NCI-H1105 treated with DMSO at 0.1 percent for 48 hours (cell line): ENCODE data around the gene MAP2K7.
"Not testable (repeated sequence)": the region's sequence is repeated elsewhere in the genome, so short reads cannot be mapped to it uniquely, and the experiment has no call there.

Source experiments
- DNase-seq: peaks from one replicate; lab custom pipeline; 2025; lab: John Stamatoyannopoulos, UW

MAP2K7 gene

DNA sequence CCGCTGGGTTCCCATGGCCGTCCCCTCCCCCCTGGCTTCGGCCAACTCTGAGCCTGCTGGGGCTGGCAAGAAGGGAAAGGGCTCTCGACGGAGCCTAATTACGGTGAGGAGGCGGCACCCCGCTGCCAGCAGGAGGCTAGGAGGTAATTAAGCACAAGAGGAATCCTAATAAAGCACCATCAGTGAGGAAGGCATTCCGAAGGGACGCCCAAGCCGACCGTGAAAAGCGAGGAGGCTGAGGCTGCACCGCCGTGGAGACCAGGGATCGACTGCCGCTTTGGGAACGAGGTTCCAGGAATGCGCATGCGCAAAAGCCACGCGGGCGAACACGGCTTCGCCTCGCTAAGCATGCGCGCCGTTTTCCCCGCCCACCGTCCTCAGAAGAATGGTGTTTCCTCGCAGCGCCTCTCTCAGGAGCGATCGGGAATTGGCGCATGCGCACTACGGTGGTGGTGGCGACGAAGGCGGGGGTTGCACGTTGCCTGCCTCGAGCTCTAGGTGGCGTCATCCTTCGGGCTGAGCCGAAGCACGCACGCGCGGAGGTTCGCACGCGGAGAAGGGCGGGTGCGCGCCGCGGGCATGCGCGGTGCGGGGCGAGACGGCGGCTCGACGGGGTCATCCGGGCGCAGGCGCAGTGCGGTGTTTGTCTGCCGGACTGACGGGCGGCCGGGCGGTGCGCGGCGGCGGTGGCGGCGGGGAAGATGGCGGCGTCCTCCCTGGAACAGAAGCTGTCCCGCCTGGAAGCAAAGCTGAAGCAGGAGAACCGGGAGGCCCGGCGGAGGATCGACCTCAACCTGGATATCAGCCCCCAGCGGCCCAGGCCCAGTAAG is at the start of gene MAP2K7:
Gene MAP2K7 (plus strand): TSS at position 634 of the 830 bp plus-strand sequence. CDS start 68 bp downstream, at position 702.
- peak; percentile 99 for DNase-seq

DNA sequence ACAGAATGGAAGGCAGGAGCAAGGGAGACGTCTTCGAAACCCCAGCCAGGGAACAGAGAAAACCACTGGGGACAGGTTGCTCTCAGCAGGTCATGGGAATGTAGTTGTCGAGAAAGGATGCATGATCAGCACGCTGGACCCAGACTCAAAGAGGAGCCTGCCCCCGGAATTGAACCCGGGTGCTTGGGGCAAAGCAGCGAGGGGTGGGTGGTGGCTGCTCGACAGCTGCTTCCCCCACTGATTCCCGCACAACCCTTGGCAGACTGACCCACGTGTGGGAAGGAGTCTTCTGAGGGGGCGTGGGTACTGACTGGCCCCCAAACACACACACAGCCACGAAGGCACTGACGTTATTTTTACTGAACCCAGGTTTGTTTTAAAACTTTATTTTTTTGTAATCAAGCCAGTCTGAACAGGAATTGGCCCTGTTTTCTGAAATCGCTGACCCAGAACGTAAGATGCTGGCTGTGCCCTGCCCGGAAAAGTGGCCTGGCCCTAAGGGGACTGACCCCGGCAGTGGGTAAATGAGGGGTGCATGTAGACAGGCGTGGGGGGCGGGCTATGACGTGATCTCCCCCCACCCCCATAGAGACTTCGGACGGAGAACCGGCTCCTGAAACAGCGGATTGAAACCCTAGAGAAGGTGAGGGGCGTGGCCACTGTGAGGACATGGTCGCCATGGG is 48.1 kb upstream of the MAP2K7 start:
- DNase-seq: no peak

DNA sequence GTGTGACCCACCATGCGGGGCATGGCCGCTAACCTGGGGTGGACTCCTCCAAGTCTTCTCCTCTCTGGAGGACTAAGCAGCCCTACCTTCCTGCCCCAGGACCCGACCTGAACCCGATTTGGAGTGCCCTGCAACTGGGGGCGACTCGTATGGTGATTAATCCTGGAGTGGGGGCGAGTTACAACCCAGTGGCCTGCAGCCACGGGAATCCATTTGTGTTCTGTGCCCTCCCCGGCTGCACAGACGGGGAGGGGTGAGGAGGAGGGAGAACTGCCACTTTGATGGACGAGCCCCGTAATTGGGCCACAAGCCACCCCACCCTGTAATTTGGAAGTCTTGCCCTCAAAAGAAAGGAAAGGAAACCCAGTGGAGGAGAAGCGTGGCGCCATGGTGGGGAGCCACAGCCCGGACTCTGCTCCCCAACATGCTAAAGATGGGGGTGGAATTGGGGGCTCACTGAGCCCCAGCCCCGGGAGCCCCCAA is 47.5 kb upstream of the MAP2K7 start:
- no peak for DNase-seq

DNA sequence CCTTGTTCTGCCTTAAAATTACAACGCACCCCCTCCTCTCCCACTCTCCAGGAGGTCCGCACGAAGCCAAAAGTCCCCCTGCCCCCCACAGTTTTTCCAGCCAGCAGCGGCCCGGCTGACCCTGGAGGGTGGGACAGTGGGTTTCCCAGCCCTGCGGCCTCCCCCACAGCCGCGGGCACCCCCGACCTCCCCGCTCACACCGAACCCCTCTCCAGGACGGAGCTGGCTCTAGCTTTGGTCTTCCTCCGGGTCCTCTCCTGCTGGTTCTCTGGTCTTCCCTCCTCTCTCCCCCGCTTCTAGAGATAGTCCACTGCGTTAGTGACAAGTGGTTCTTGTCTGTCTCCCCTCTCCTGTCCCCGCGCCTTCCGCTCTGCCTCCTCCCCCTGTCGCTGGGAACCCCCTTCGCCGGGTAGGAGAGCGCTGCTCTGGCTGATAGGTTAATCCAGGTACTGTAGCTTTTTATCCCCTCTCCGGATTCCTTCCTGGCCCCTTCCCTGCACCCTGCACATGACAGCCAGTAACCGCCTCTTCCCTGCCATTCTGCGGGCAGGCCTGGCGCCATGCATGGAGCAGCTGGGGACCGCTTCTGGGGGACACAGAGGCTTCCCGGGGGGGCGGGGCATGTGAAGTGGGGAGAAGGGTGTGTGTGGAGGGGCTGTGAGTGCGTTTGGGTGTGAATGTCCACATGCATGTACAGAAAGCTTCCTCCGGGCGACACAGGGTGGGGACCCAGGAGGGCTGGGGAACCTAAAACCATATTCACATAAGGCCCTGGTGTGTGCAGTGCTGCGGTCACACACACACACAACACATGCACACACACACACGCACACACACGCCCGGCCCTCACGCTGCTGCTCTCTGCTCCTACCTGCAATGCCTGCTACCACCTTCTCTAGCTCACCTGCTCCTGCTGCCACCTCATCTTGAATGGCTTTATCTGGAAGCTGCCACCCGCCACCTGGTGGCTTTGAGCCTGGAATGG is 46.7 kb upstream of the MAP2K7 start:
- DNase-seq: no peak

DNA sequence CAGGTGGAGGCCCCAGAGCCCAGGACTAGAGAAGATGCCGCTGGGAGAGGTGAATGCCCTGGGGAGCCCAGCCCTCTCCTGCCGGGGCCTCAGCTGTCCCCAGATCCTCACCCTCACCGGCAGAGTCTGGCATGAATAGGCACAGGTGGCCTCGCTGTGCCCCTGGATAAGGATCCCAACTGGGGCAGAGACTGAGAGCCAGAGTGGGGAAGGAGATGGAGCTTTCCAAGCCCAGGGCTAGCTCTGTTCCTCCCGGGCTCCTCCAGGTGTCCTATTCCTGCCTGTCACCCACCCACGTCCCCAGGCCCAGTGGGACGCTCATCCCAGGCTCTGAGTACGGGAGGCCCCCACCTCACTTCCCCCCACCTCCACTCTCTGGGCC is 46.0 kb upstream of the MAP2K7 start:
- DNase-seq: no peak

GRCh38 chr19:7858109-7858770 is 45.4 kb upstream of the MAP2K7 start:
- peak; percentile 62 for DNase-seq

- not testable (repeated sequence) for DNase-seq
Observed at GRCh38 chr19:7859087-7859486, 44.6 kb upstream of the MAP2K7 start.

DNA sequence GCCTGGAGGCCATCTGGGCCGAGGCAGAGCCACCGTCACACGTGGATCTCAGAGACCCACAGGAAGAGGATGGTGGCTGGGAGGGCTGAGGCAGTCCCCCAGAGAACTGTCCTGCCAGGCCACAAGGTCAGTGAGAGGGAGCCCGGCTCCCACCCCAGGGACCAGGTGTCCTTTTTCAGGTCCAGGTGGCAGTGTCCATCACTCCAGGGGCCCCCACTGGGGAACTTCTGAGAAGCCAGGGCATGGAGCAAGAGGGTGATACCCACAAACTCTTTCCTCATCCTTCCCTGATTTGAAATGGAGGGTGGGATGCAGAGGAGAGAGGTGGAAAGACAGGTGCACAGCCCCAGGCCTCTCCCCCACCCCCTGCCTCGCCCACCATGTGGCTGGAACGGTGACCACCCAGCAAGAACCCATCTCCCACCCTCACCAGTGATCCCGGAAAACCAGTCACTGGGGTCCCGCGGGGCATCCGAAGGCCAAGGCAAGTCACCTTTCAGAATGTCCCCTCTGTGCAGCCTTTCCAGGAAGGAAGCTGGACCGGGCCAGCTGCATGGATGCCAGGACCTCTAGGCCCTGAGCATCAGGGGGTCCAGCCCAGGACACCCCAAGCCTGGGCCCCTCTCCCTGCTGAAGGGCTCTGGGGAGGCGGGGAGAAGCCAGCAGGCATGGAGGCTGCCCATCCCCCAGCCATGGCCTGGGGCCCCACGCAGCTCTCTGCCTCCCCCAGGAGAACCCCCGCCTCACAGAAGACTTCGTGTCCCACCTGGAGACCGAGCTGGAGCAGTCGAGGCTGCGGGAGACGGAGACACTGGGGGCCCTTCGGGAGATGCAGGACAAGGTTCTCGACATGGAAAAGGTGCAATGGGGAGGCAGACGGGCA is 43.6 kb upstream of the MAP2K7 start:
- no peak for DNase-seq

- DNase-seq: no peak
Observed at GRCh38 chr19:7860714-7861618, 42.7 kb upstream of the MAP2K7 start.

GRCh38 chr19:7861619-7862412 is 41.9 kb upstream of the MAP2K7 start:
- no peak for DNase-seq

DNA sequence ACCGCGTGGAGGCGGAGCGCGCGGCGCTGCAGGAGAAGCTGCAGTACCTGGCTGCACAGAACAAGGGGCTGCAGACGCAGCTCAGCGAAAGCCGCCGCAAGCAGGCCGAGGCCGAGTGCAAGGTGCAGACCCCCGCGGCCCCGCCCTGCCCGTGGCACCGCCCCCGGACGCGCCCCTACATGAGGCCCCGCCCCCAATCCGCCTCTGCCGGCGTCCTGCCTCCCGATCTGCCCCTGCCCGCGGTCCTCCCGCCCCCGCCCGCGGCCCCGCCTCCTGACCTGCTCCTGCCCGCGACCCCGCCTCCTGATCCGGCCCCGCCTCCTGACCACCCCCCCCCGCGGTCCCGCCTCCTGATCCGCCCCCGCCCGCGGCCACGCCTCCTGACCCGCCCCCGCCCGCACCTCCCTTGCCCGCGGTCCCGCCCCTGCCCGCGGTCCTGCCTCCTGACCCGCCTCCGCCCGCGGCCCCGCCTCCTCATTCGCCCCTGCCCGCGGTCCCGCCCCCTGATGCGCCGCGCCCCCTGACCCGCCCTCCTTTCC is 41.2 kb upstream of the MAP2K7 start:
- peak; percentile 56 for DNase-seq

DNA sequence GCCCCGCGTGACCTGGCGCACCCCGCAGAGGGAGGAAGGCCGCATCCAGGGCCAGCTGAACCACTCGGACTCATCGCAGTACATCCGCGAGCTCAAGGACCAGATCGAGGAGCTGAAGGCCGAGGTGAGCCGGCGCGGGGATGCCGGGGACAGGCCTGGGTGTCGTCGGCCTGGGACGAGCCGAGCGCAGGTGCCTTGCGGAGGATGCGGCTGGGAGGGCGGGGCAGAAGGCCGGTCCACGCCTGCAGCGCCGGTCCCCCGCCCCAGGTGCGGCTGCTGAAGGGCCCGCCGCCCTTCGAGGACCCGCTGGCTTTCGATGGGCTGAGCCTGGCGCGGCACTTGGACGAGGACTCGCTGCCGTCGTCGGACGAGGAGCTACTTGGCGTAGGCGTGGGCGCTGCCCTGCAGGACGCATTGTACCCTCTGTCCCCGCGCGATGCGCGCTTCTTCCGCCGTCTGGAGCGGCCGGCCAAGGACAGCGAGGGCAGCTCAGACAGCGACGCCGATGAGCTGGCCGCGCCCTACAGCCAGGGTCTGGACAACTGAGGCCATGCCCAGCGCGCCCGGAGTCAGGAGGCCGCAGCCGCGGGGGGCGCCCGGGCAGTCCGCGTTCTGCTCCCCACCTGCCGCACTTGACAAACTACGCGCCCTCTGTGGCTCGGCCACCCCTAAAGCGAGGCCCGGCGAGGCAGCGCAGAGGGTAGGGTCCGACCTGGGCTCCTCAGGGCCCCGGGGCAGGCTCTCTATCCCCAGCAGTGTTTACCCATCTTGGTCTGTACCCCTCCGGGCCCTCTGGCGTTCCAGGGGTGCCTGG is 40.3 kb upstream of the MAP2K7 start:
- no peak for DNase-seq

- no peak for DNase-seq
Observed at GRCh38 chr19:7863971-7864689, 39.5 kb upstream of the MAP2K7 start.

DNA sequence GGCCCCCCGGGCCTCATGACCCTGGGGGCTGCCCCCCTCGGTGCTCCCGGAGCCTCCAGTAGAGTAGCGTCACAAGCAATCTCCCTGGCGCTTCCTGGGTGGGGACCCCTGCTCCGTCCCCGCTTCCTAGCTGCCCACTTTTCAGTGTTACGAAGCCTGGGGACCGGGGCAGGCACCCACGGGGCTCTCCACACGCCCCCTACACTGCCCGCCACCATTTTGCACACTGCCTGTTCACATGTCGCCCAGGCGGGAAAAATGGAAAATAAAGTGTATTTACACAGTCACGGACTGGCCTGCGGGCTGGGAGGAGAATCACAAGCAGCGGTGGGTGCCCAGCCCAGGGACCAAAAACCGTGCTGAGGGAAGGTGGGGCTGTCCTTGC is 39.0 kb upstream of the MAP2K7 start:
- no peak for DNase-seq

DNA sequence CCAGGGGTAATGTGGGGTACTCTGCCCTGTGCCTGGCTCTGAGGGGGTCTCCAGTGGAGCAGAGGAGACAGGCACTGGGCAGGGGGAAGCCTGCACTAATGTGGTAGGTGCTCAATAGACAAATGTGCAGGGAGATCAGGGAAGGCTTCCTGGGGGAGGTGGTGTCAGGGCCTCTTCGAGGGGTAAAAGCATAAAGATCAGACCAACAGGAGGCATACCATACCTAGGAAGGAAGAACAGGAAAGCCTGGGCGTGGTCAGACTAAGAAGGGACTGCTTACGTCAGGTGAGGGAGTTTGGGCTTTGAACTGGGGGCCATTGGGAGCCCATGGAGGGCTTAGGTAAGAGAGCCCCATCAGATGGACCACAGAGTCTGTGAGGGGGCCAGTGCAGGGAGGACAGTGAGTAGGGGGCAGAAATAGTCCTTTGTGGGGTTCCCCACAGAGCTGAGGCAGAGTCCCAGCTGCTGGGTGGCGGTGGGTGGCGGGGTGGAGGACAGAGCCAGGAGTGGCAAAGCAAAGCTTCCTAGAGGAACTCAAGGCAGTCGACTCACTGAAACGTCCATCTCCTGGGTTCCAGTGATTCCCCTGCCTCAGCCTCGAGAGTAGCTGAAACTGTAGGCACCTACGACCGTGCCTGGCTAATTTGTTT is 38.3 kb upstream of the MAP2K7 start:
- no peak for DNase-seq

DNA sequence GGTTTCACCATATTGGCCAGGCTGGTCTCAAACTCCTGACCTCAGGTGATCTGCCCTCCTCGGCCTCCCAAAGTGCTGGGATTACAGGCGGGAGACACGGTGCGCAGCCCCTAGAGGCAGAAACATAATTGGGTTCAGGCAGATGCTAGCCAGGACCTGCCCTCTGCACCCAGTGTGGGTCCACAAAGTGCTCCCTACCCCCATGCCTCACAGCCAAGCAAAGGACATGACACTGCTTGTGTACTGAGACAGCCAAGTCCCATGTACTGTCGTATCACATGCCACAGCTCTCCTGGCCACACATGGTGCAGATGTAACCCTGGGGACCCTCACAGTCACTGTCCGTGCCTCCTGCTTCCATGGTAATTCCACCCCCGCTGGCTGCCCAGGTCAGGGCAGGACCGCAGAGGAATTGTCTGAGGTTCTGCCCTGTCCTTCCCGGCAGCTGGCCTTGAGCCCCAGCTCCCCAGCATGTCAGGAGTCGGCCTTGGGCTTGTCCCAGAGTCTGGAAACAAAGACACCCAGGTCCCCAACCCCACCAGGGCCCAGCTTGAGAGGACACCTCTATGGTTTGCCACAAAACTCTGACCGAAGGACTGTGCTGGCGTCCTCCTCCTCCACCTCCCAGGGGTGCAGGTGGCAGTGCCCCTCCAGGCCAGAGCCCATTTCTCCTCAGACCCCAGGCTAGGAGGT is 37.1 kb upstream of the MAP2K7 start:
- no peak for DNase-seq
